Measurements from ENCODE around the gene SLC24A1. TPM values are rescaled to one million over a fixed set of nuclear protein-coding genes. Genes with fewer than 3 reads are reported as not detected.

Gene SLC24A1
- total and polyA plus RNA-seq, 10 of the 15 experiments (the other 5 are each of a cell fraction or from before 2014, with no cell fraction given) = 1.4 to 5.8 (median 3.3) TPM

DNA sequence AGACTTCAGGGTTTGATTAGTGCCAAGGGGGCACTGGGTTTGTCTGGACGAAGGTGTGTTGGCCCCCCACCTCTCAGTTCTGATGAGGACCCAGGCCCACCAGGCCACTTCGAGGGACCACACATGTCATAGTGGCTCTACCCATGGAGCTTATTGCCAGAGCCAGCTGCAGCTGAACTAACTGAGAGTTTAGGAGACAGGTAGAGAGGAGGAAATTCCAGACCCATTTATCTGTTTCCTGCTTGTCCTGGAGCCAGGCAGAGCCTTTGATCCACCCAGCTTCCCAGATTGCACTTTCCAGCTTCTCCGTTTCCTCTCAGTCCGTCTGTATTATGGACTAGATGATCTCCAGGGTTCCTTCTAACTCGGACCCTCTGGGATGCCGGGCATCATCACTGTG is 20.9 kb downstream of the SLC24A1 start:
- H3K27ac ChIP-seq (ENCODE audit: control insufficient read depth, insufficient read depth) = no peak overlapping the region
- no peak overlapping the region for H3K4me2 ChIP-seq (ENCODE audit: control insufficient read depth, insufficient read depth)
- no peaks in the 10 kb centered on the region; a peak in 2 of 4 replicates for H3K36me3 ChIP-seq (ENCODE audit: control insufficient read depth in 2 of 2, insufficient read depth in 2 of 2, low read length in 1 of 2)
- no TSS peak for BruUV-seq (replicated peaks)
- no peaks in the 10 kb centered on the region for H3K27me3 ChIP-seq (replicated peaks in 1 of 2; ENCODE audit: control insufficient read depth in 2 of 2, insufficient read depth in 2 of 2, low read length in 1 of 2)
- no peak overlapping the region for H3K9ac ChIP-seq (ENCODE audit: control insufficient read depth, insufficient read depth, low read length)
- no peaks in the 10 kb centered on the region for H3K4me1 ChIP-seq (ENCODE audit: control insufficient read depth, insufficient read depth, low read length)
- ATAC-seq (no peak), FAIRE-seq (no peak), DNase-seq (ENCODE audit: low read depth, low spot score) (no peak)
- intact Hi-C loops (cut with micrococcal nuclease; ENCODE audit: unreplicated experiment) (no loop called here), in situ Hi-C loops (cut with MboI) (no loop called here)
- no peaks in the 10 kb centered on the region for H3K9me3 ChIP-seq (replicated peaks; ENCODE audit: control insufficient read depth, insufficient read depth, low read length)
- H2AFZ ChIP-seq (ENCODE audit: control insufficient read depth, low read depth, low read length) = no peak overlapping the region
- ChIA-PET RAD21 (ENCODE audit: unreplicated experiment) (interaction anchor here (0.8 to 8.2 kb wide), 4 partner anchors 21 to 646 kb away, joined by 3 to 69 read pairs (median 3); no protein-coding TSS in a partner anchor), CTCF (interaction anchor here (1.0 to 15.8 kb wide), 6 partner anchors 13 to 214 kb away, joined by 4 to 192 read pairs (median 8); partner anchors contain the start of gene INTS14), SMC1A (ENCODE audit: uncharacterized antibody, unreplicated experiment) (interaction anchor here (0.7 to 2.8 kb wide), 6 partner anchors 8 to 194 kb away, joined by 3 to 15 read pairs (median 4); no protein-coding TSS in a partner anchor), POLR2A (interaction anchor here (0.5 kb wide), 1 partner anchor 1397 kb away, joined by 3 read pairs; no protein-coding TSS in a partner anchor)
- TF ChIP-seq POLR2A (IDR thresholded peaks at IDR 0.05; ENCODE audit: low read depth, low read length) (0 out of 2 replicates have a peak, but pooled peaks have one; percentile 0), NR2C2 (IDR thresholded peaks at IDR 0.05; ENCODE audit: borderline replicate concordance, control insufficient read depth, insufficient read length, low read depth) (no peak), DPF2 (IDR thresholded peaks at IDR 0.05) (no peak)
- H3K79me2 ChIP-seq (ENCODE audit: control insufficient read depth, insufficient read depth, low read length) = no peaks in the 10 kb centered on the region
- WGBS (ENCODE audit: insufficient coverage, insufficient replicate concordance, low lambda C conversion rate, missing lambda C conversion rate) = 59% methylated on average over 6 of the region's 6 CpGs
- no peaks in the 10 kb centered on the region for H4K20me1 ChIP-seq (ENCODE audit: control insufficient read depth, insufficient read depth)
- H3K4me3 ChIP-seq = no peak overlapping the region

DNA sequence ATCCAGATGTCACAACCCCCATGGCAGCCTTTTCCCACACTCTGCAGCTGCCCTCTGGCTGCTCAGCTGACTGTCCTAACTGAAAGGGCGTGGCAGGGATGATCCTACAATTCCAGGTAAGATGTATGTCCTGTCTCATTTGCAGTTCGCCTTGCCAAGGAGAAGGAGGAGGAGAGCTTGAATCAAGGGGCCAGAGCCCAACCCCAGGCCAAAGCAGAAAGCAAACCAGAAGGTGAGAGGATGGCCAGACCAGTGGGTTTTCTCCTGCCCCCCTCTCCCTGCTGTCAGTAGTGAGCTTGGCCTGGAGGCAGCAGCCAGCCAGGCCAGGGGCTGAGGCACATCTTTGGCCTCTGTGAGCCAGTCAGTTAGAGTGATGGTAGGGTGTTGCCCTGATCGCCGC is 22.5 kb downstream of the SLC24A1 start:
- ChIA-PET RAD21 (ENCODE audit: unreplicated experiment) (no interaction called here), SMC1A (ENCODE audit: uncharacterized antibody, unreplicated experiment) (interaction anchor here (2.2 to 2.8 kb wide), 2 partner anchors 188 to 192 kb away, joined by 8 to 15 read pairs; no protein-coding TSS in a partner anchor), CTCF (interaction anchor here (0.9 to 15.8 kb wide), 4 partner anchors 19 to 192 kb away, joined by 3 to 192 read pairs (median 6); no protein-coding TSS in a partner anchor), POLR2A (interaction anchor here (0.8 kb wide), 1 partner anchor 65 kb away, joined by 3 read pairs; no protein-coding TSS in a partner anchor)
- in situ Hi-C loops (cut with MboI) (no loop called here), intact Hi-C loops (cut with micrococcal nuclease; ENCODE audit: unreplicated experiment) (no loop called here)
- BruUV-seq (replicated peaks) = no TSS peak
- no peaks in the 10 kb centered on the region for H4K20me1 ChIP-seq (ENCODE audit: control insufficient read depth, insufficient read depth)
- DNase-seq (ENCODE audit: low read depth, low spot score) = no peak
- H3K4me1 ChIP-seq (ENCODE audit: control insufficient read depth, insufficient read depth, low read length) = no peaks in the 10 kb centered on the region
- H3K4me3 ChIP-seq = no peak overlapping the region
- FAIRE-seq = no peak
- no peak overlapping the region for H3K9ac ChIP-seq (ENCODE audit: control insufficient read depth, insufficient read depth, low read length)
- no peaks in the 10 kb centered on the region for H3K79me2 ChIP-seq (ENCODE audit: control insufficient read depth, insufficient read depth, low read length)
- H3K27me3 ChIP-seq (replicated peaks in 1 of 2; ENCODE audit: control insufficient read depth in 2 of 2, insufficient read depth in 2 of 2, low read length in 1 of 2) = no peaks in the 10 kb centered on the region
- H3K4me2 ChIP-seq (ENCODE audit: control insufficient read depth, insufficient read depth) = no peak overlapping the region
- no peak overlapping the region for H3K27ac ChIP-seq (ENCODE audit: control insufficient read depth, insufficient read depth)
- no peaks in the 10 kb centered on the region for H3K9me3 ChIP-seq (replicated peaks; ENCODE audit: control insufficient read depth, insufficient read depth, low read length)
- no peak overlapping the region for H2AFZ ChIP-seq (ENCODE audit: control insufficient read depth, low read depth, low read length)
- no peaks in the 10 kb centered on the region; a peak in 2 of 4 replicates for H3K36me3 ChIP-seq (ENCODE audit: control insufficient read depth in 2 of 2, insufficient read depth in 2 of 2, low read length in 1 of 2)
- ATAC-seq = no peak
- WGBS (ENCODE audit: insufficient coverage, insufficient replicate concordance, low lambda C conversion rate, missing lambda C conversion rate) = 88% methylated on average over 4 of the region's 4 CpGs
- TF ChIP-seq NBN (IDR thresholded peaks at IDR 0.05) (no peak), SIN3A (IDR thresholded peaks at IDR 0.05; ENCODE audit: low read depth, low read length) (no peak), SPI1 (IDR thresholded peaks at IDR 0.05; ENCODE audit: borderline replicate concordance, insufficient read depth, low read depth, low read length) (no peak), POLR2AphosphoS5 (IDR thresholded peaks at IDR 0.05; ENCODE audit: low read length) (peak; percentile 39; the same call in 1 of the 2 replicates), POLR2A (IDR thresholded peaks at IDR 0.05; ENCODE audit: low read depth, low read length) (peak; percentile 31)
- TF ChIP-seq, protein P1, sequence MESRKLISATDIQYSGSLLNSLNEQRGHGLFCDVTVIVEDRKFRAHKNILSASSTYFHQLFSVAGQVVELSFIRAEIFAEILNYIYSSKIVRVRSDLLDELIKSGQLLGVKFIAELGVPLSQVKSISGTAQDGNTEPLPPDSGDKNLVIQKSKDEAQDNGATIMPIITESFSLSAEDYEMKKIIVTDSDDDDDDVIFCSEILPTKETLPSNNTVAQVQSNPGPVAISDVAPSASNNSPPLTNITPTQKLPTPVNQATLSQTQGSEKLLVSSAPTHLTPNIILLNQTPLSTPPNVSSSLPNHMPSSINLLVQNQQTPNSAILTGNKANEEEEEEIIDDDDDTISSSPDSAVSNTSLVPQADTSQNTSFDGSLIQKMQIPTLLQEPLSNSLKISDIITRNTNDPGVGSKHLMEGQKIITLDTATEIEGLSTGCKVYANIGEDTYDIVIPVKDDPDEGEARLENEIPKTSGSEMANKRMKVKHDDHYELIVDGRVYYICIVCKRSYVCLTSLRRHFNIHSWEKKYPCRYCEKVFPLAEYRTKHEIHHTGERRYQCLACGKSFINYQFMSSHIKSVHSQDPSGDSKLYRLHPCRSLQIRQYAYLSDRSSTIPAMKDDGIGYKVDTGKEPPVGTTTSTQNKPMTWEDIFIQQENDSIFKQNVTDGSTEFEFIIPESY (IDR thresholded peaks at IDR 0.05) = no peak
- TF ChIP-seq, protein P2, sequence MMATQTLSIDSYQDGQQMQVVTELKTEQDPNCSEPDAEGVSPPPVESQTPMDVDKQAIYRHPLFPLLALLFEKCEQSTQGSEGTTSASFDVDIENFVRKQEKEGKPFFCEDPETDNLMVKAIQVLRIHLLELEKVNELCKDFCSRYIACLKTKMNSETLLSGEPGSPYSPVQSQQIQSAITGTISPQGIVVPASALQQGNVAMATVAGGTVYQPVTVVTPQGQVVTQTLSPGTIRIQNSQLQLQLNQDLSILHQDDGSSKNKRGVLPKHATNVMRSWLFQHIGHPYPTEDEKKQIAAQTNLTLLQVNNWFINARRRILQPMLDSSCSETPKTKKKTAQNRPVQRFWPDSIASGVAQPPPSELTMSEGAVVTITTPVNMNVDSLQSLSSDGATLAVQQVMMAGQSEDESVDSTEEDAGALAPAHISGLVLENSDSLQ (IDR thresholded peaks at IDR 0.05) = no peak
- TF ChIP-seq, protein P3, sequence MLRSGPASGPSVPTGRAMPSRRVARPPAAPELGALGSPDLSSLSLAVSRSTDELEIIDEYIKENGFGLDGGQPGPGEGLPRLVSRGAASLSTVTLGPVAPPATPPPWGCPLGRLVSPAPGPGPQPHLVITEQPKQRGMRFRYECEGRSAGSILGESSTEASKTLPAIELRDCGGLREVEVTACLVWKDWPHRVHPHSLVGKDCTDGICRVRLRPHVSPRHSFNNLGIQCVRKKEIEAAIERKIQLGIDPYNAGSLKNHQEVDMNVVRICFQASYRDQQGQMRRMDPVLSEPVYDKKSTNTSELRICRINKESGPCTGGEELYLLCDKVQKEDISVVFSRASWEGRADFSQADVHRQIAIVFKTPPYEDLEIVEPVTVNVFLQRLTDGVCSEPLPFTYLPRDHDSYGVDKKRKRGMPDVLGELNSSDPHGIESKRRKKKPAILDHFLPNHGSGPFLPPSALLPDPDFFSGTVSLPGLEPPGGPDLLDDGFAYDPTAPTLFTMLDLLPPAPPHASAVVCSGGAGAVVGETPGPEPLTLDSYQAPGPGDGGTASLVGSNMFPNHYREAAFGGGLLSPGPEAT (IDR thresholded peaks at IDR 0.05; ENCODE audit: low read depth) = no peak
